ENCODE results near the gene COL27A1. TPM values are rescaled to one million over a fixed set of nuclear protein-coding genes. Genes with fewer than 3 reads are reported as not detected.

The COL27A1 gene
- total RNA-seq, 2 experiments from 2014 or later = not detected

GRCh38 chr9:114291064-114291474 lies 135.7 kb downstream of the COL27A1 start:
- H3K36me3 ChIP-seq (ENCODE audit: insufficient read depth, low read length) = no peaks in the 10 kb centered on the region
- no peaks in the 10 kb centered on the region for H3K79me2 ChIP-seq (ENCODE audit: insufficient read depth, low read depth, low read length)
- no peaks in the 10 kb centered on the region for H3K9me2 ChIP-seq (ENCODE audit: insufficient read depth, low read length)
- intact Hi-C loops (cut with micrococcal nuclease; ENCODE audit: unreplicated experiment) = loop anchor here (1.0 to 5.0 kb wide), 4 partner anchors 52 to 209 kb away; partner anchors contain the start of gene COL27A1
- no TSS peak for BruUV-seq (replicated peaks)
- no peak overlapping the region for H3K27ac ChIP-seq (ENCODE audit: low read depth, low read length, poor library complexity, severe bottlenecking)
- no peak overlapping the region for H2AFZ ChIP-seq (ENCODE audit: low read length)
- peak; percentile 61 for DNase-seq (ENCODE audit: low spot score)
- peaks cover 12% of the 10 kb centered on the region; the same call in 1 of the 2 replicates for H3K9me3 ChIP-seq (ENCODE audit: low read length)
- CTCF ChIA-PET (ENCODE audit: unreplicated experiment) = interaction anchor here (0.6 to 1.2 kb wide), 3 partner anchors 104 to 209 kb away, joined by 4 to 5 read pairs (median 4); no protein-coding TSS in a partner anchor
- POLR2A ChIA-PET = no interaction called here
- no peak overlapping the region for H3K4me2 ChIP-seq (ENCODE audit: low read length)
- H4K20me1 ChIP-seq (ENCODE audit: insufficient read depth, low read length) = no peaks in the 10 kb centered on the region
- H3K4me3 ChIP-seq (ENCODE audit: low read depth, low read length, poor library complexity, severe bottlenecking) = no peak overlapping the region
- no peaks in the 10 kb centered on the region for H3K4me1 ChIP-seq (ENCODE audit: insufficient read depth, low read length, poor library complexity, severe bottlenecking)
- TF ChIP-seq CTCF (conservative IDR thresholded peaks at IDR 0.05; ENCODE audit: low read length) (peak; percentile 92), EZH2phosphoT487 (IDR thresholded peaks at IDR 0.05; ENCODE audit: borderline replicate concordance, low read depth, low read length) (no peak)

GRCh38 chr9:114291886-114292590 lies 136.7 kb downstream of the COL27A1 start:
- Histone ChIP-seq H3K36me3 (ENCODE audit: insufficient read depth, low read length) (no peaks in the 10 kb centered on the region), H4K20me1 (ENCODE audit: insufficient read depth, low read length) (no peaks in the 10 kb centered on the region), H2AFZ (ENCODE audit: low read length) (no peak overlapping the region), H3K27ac (ENCODE audit: low read depth, low read length, poor library complexity, severe bottlenecking) (no peak overlapping the region), H3K79me2 (ENCODE audit: insufficient read depth, low read depth, low read length) (no peaks in the 10 kb centered on the region), H3K9me2 (ENCODE audit: insufficient read depth, low read length) (no peaks in the 10 kb centered on the region), H3K9me3 (ENCODE audit: low read length) (peaks cover 18% of the 10 kb centered on the region; the same call in 1 of the 2 replicates), H3K4me3 (ENCODE audit: low read depth, low read length, poor library complexity, severe bottlenecking) (no peak overlapping the region), H3K4me2 (ENCODE audit: low read length) (no peak overlapping the region), H3K4me1 (ENCODE audit: insufficient read depth, low read length, poor library complexity, severe bottlenecking) (no peaks in the 10 kb centered on the region)
- TF ChIP-seq CTCF (conservative IDR thresholded peaks at IDR 0.05; ENCODE audit: low read length) (no peak), EZH2phosphoT487 (IDR thresholded peaks at IDR 0.05; ENCODE audit: borderline replicate concordance, low read depth, low read length) (no peak)
- ChIA-PET POLR2A (no interaction called here), CTCF (ENCODE audit: unreplicated experiment) (no interaction called here)
- no TSS peak for BruUV-seq (replicated peaks)
- DNase-seq (ENCODE audit: low spot score) = no peak
- intact Hi-C loops (cut with micrococcal nuclease; ENCODE audit: unreplicated experiment) = loop anchor here (1.0 to 5.0 kb wide), 4 partner anchors 53 to 210 kb away; partner anchors contain the start of gene COL27A1

- TF ChIP-seq CTCF (conservative IDR thresholded peaks at IDR 0.05; ENCODE audit: low read length) (no peak), EZH2phosphoT487 (IDR thresholded peaks at IDR 0.05; ENCODE audit: borderline replicate concordance, low read depth, low read length) (no peak)
- no TSS peak for BruUV-seq (replicated peaks)
- Histone ChIP-seq H3K9me3 (ENCODE audit: low read length) (peaks cover 18% of the 10 kb centered on the region; the same call in 1 of the 2 replicates), H3K4me2 (ENCODE audit: low read length) (no peak overlapping the region), H3K4me3 (ENCODE audit: low read depth, low read length, poor library complexity, severe bottlenecking) (no peak overlapping the region), H4K20me1 (ENCODE audit: insufficient read depth, low read length) (no peaks in the 10 kb centered on the region), H3K9me2 (ENCODE audit: insufficient read depth, low read length) (no peaks in the 10 kb centered on the region), H3K27ac (ENCODE audit: low read depth, low read length, poor library complexity, severe bottlenecking) (no peak overlapping the region), H3K4me1 (ENCODE audit: insufficient read depth, low read length, poor library complexity, severe bottlenecking) (no peaks in the 10 kb centered on the region), H2AFZ (ENCODE audit: low read length) (no peak overlapping the region), H3K79me2 (ENCODE audit: insufficient read depth, low read depth, low read length) (no peaks in the 10 kb centered on the region), H3K36me3 (ENCODE audit: insufficient read depth, low read length) (no peaks in the 10 kb centered on the region)
- intact Hi-C loops (cut with micrococcal nuclease; ENCODE audit: unreplicated experiment) = loop anchor here (5.0 kb wide), 1 partner anchor 137 kb away; the partner anchor contains the start of gene COL27A1
- POLR2A ChIA-PET = no interaction called here
- DNase-seq (ENCODE audit: low spot score) = no peak
- CTCF ChIA-PET (ENCODE audit: unreplicated experiment) = no interaction called here
These were observed 139.3 kb downstream of the COL27A1 start for GRCh38 chr9:114294664-114295063.
